SU-DHL-6 (cell line): ENCODE measurements around the gene ETF1.

Experiments
- CTCF ChIP-seq: fragments of 200-600 bp; sonication (generic); IDR thresholded peaks from one replicate; pipeline ENCODE4 v1.5.1; 2017; ENCODE audit warnings: antibody characterized with exemption, mild to moderate bottlenecking, low read length, moderate library complexity; ENCODE audit not compliant: insufficient read depth, poor library complexity, severe bottlenecking
- EZH2phosphoT487 ChIP-seq: fragments of 200-600 bp; sonication (generic), shearing (Covaris generic); conservative IDR thresholded peaks from 2 replicates; pipeline ENCODE4 v1.6.1; 2018; ENCODE audit warnings: mild to moderate bottlenecking, antibody characterized with exemption, low read length, moderate library complexity, mixed read lengths

GRCh38 chr5:138471052-138471361, 72.0 kb downstream of the ETF1 start:
- no peak for TF ChIP-seq CTCF
- no peak for TF ChIP-seq EZH2phosphoT487
